IPS-NIHi7 (cell line): Measurements from ENCODE around the gene JAM3.

Experiments used
- DNase-seq: peaks from one replicate; pipeline ENCODE4 v3.0.0; 2012; ENCODE audit warnings: mixed read lengths; ENCODE audit errors: extremely low spot score

The JAM3 gene

GRCh38 chr11:134039726-134040385, 29.0 kb upstream of the JAM3 start:
- DNase-seq: no peak

- no peak for DNase-seq
Observed at GRCh38 chr11:134040386-134041302, 28.2 kb upstream of the JAM3 start.

GRCh38 chr11:134041349-134041748, 27.5 kb upstream of the JAM3 start:
- no peak for DNase-seq

GRCh38 chr11:134041791-134042696, 26.8 kb upstream of the JAM3 start:
- DNase-seq: no peak

GRCh38 chr11:134043821-134044420, 25.0 kb upstream of the JAM3 start:
- DNase-seq: no peak

GRCh38 chr11:134044514-134045284, 24.2 kb upstream of the JAM3 start:
- DNase-seq: no peak

GRCh38 chr11:134045799-134046635, 22.9 kb upstream of the JAM3 start:
- peak; percentile 39 for DNase-seq

- DNase-seq: no peak
Observed at GRCh38 chr11:134046681-134047449, 22.0 kb upstream of the JAM3 start.

- DNase-seq: no peak
Observed at GRCh38 chr11:134047586-134047999, 21.3 kb upstream of the JAM3 start.

GRCh38 chr11:134048028-134048427, 20.8 kb upstream of the JAM3 start:
- DNase-seq: no peak

GRCh38 chr11:134049303-134049702, 19.6 kb upstream of the JAM3 start:
- no peak for DNase-seq

- peak; percentile 79 for DNase-seq
Observed at GRCh38 chr11:134050541-134051383, 18.1 kb upstream of the JAM3 start.

GRCh38 chr11:134052395-134052987, 16.4 kb upstream of the JAM3 start:
- no peak for DNase-seq

GRCh38 chr11:134052988-134053945, 15.6 kb upstream of the JAM3 start:
- DNase-seq: peak; percentile 37

GRCh38 chr11:134055029-134055428, 13.8 kb upstream of the JAM3 start:
- no peak for DNase-seq

- DNase-seq: no peak
Observed at GRCh38 chr11:134060316-134060715, 8.6 kb upstream of the JAM3 start.
